Ishikawa (cell line): Measurements from ENCODE around the gene PNPLA7.
A peak's percentile ranks its signal among the peaks of the same experiment; 100 is the strongest.

Experiments
- CEBPB ChIP-seq: IDR thresholded peaks from 2 replicates; pipeline ENCODE4 v1.6.1; 2012
- CREB1 ChIP-seq: IDR thresholded peaks from 2 replicates; pipeline ENCODE4 v1.6.1; 2012; ENCODE audit warnings: low read depth
- EGR1 ChIP-seq: IDR thresholded peaks from 2 replicates; pipeline ENCODE4 v1.6.1; 2012
- EP300 ChIP-seq: IDR thresholded peaks from 2 replicates; pipeline ENCODE4 v1.6.1; 2012; ENCODE audit warnings: borderline replicate concordance
- FOXM1 ChIP-seq: IDR thresholded peaks from 2 replicates; pipeline ENCODE4 v1.6.1; 2012; ENCODE audit warnings: low read depth, borderline replicate concordance
- NFIC ChIP-seq: IDR thresholded peaks from 2 replicates; pipeline ENCODE4 v1.6.1; 2012
- RAD21 ChIP-seq: IDR thresholded peaks from 2 replicates; pipeline ENCODE4 v1.6.1; 2012; ENCODE audit warnings: low read depth
- TAF1 ChIP-seq: IDR thresholded peaks from 2 replicates; pipeline ENCODE4 v1.6.1; 2012; ENCODE audit warnings: low read depth, mild to moderate bottlenecking
- TCF12 ChIP-seq: IDR thresholded peaks from 2 replicates; pipeline ENCODE4 v1.6.1; 2012; ENCODE audit warnings: low read depth
- TEAD4 ChIP-seq: IDR thresholded peaks from 2 replicates; pipeline ENCODE4 v1.6.1; 2012
- USF1 ChIP-seq: IDR thresholded peaks from 2 replicates; pipeline ENCODE4 v1.6.1; 2012
- YY1 ChIP-seq: IDR thresholded peaks from 2 replicates; pipeline ENCODE4 v1.6.1; 2012; ENCODE audit warnings: low read depth
- ZBTB7A ChIP-seq: IDR thresholded peaks from 2 replicates; pipeline ENCODE4 v1.6.1; 2012; ENCODE audit warnings: low read depth
- TF ChIP-seq, protein P1 (sequence below): IDR thresholded peaks from 2 replicates; pipeline ENCODE4 v1.6.1; 2012
- TF ChIP-seq, protein P2 (sequence below): IDR thresholded peaks from 2 replicates; pipeline ENCODE4 v1.6.1; 2012; ENCODE audit warnings: low read depth, mild to moderate bottlenecking

PNPLA7 gene

DNA sequence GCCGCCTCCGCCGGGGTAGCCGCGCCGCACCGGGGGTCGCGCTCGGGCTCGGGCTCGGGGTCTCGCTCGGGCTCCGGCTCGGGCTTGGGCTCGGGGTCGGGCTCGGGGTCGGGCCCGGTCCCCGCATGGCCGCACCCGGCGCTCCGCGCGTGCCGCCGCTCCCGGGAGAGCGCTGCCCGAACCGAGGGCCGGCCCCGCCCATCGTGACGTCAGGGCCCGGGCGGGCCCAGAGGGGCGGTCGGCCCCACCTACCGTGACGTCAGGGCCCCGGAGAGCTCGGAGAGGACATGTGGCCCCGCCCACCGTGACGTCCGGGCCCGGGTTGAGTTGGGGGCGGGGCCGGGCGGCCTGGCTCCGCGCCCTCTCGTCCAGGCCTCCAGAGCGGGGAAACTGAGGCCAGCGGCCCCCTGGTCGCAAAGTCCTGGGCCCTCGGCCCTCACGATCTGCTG, 91.0 kb downstream of the PNPLA7 start, which contains the start of gene NSMF:
Gene NSMF (minus strand): TSS at position 183 of the 449 bp plus-strand sequence. CDS start 232 bp downstream, outside the sequence.
- peak; percentile 37; the same call in 1 of the 2 replicates for TF ChIP-seq NFIC
- TF ChIP-seq TAF1 = peak; percentile 23; the same call in 1 of the 2 replicates
- TF ChIP-seq, protein P1, sequence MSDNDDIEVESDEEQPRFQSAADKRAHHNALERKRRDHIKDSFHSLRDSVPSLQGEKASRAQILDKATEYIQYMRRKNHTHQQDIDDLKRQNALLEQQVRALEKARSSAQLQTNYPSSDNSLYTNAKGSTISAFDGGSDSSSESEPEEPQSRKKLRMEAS = peak; percentile 38; the same call in 1 of the 2 replicates
- peak; percentile 63; the same call in 1 of the 2 replicates for TF ChIP-seq CREB1
- peak; percentile 51 for TF ChIP-seq USF1
- no peak for TF ChIP-seq EGR1
- TF ChIP-seq YY1 = no peak

DNA sequence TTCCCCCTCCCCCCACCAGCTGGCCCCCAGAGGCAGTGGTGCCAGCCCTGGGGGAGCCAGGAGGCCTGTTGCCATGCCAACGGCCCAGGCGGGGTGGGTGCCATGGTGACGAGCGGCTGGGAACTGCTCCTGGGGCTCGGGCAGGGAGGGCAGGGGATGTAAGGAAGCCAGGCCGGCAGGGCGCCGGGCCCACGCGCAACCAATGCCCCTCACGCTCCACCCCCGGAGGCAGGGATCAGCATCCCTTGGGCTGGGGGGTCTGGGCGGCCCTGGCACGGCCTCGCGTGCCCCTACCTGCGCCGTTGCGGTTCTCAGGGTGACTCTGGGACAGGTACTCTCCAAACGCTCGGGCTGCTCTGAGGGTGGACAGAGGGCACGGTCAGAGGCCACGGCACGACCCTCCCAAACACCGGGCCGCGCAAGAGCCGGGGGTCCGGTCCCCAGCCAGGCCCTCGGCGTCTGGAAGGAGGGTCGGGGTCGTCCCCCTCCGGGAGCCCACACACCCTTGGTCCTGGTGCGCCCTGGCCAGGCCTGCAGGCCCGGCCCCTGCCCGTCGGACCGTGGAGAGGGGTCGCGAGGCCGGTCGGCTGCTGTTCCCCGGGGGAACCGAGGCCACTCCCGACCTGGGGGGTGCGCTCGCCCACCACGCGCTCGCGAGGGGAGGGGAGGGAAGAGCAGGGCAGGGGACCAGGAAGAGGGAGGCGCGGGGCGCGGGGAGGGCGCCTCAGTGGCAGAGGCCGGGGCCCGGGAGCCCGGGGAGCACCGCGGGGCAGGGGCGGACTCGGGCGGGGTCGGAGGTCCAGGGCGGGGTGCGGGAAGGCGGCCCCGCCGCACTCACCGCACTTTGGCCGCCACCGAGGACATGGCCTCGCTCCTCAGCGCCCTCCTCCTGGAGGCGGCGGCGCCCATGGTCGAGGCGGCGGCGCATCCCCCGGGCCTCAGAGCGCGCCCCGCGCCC, 91.7 kb downstream of the PNPLA7 start:
- TF ChIP-seq EGR1 = 0 out of 2 replicates have a peak, but pooled peaks have one; percentile 7
- TF ChIP-seq TEAD4 = no peak
- TF ChIP-seq ZBTB7A = peak; percentile 82; the same call in 1 of the 2 replicates
- no peak for TF ChIP-seq TAF1

DNA sequence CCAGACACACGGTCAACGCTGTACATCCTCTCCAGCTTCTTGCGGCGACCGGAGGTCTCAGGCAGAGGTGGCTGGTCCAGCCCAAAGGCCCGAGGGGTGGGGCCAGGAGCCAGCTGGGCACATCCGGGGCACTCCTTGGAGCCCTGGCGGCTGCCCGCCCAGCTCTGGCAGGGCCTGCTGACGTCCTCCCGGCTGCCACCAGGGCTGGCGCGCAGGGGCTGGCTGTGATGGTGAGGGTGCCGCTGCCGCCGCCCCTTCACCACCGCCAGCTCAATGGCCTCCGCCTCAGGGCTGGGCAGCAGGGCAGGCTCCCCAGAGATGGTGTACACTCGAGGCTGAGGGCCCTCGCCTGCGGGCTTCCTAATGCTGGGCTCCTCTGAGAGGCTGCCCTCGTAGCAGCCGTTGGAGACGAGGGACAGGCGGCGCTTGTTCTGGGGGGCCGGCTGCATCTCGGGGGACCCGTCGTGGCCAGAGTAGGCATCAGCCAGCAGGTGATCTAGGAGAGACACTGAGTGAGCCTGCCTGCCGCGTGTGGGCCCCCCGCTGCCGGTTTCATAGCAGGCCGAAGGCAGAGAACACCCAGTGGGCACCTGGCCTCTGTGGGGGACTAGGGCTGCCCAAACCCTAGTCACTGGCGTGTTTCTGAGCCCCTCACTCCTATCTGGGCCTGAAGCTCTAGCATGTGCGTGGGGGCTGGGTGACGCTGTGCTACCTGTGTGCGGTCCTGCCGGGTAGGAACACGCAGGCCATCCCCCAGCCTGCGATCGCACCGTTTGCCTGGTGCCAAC, 92.6 kb downstream of the PNPLA7 start:
- no peak for TF ChIP-seq USF1
- no peak for TF ChIP-seq TAF1
- TF ChIP-seq, protein P2, sequence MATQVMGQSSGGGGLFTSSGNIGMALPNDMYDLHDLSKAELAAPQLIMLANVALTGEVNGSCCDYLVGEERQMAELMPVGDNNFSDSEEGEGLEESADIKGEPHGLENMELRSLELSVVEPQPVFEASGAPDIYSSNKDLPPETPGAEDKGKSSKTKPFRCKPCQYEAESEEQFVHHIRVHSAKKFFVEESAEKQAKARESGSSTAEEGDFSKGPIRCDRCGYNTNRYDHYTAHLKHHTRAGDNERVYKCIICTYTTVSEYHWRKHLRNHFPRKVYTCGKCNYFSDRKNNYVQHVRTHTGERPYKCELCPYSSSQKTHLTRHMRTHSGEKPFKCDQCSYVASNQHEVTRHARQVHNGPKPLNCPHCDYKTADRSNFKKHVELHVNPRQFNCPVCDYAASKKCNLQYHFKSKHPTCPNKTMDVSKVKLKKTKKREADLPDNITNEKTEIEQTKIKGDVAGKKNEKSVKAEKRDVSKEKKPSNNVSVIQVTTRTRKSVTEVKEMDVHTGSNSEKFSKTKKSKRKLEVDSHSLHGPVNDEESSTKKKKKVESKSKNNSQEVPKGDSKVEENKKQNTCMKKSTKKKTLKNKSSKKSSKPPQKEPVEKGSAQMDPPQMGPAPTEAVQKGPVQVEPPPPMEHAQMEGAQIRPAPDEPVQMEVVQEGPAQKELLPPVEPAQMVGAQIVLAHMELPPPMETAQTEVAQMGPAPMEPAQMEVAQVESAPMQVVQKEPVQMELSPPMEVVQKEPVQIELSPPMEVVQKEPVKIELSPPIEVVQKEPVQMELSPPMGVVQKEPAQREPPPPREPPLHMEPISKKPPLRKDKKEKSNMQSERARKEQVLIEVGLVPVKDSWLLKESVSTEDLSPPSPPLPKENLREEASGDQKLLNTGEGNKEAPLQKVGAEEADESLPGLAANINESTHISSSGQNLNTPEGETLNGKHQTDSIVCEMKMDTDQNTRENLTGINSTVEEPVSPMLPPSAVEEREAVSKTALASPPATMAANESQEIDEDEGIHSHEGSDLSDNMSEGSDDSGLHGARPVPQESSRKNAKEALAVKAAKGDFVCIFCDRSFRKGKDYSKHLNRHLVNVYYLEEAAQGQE = no peak
- TF ChIP-seq, protein P1 = no peak
- TF ChIP-seq EP300 = no peak
- no peak for TF ChIP-seq CREB1
- TF ChIP-seq RAD21 = no peak
- no peak for TF ChIP-seq EGR1
- TF ChIP-seq YY1 = no peak
- TF ChIP-seq FOXM1 = no peak
- no peak for TF ChIP-seq NFIC
- TF ChIP-seq CEBPB = no peak
- TF ChIP-seq TCF12 = no peak
- no peak for TF ChIP-seq ZBTB7A
- TF ChIP-seq TEAD4 = no peak

DNA sequence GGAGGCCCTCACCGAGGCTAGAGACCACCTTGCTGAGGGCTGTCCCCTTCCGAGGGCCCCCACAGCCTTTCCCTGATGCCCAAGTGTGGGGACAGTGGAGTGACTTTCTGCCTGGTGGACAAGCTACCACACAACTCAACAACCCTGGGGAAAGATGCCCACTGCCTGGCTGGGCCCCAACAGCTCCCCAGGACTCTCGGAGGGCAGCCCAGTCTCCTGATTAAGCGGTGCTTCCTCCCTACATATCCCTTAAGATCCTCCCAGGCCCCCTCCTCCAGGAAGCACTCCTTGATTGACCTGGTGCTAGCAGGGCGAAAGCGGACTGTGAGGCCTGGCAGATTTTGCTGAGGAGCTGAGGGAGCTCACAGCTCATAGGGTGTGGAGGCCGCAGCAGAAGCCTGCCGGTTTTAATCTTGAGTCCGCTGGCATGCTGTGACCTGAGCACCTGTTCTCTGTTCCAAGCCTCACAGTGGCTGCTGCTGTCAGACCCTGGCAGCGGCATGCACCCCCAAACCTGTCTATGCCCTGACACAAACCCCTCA, 93.3 kb downstream of the PNPLA7 start:
- TF ChIP-seq RAD21 (no peak), EP300 (no peak), YY1 (no peak), ZBTB7A (no peak), FOXM1 (no peak), TCF12 (no peak), USF1 (no peak), TEAD4 (no peak)
- TF ChIP-seq, protein P2 = no peak
- TF ChIP-seq, protein P1 = no peak
